HG02588 (cell line): ENCODE measurements around the gene TNFAIP2.

Experiments
- ATAC-seq: cut with Tn5 transposase; IDR thresholded peaks from one replicate; pipeline ENCODE4 v1.9.1; 2021; ENCODE audit warnings: mild to moderate bottlenecking, moderate library complexity; ENCODE audit not compliant: unreplicated experiment

Gene TNFAIP2

DNA sequence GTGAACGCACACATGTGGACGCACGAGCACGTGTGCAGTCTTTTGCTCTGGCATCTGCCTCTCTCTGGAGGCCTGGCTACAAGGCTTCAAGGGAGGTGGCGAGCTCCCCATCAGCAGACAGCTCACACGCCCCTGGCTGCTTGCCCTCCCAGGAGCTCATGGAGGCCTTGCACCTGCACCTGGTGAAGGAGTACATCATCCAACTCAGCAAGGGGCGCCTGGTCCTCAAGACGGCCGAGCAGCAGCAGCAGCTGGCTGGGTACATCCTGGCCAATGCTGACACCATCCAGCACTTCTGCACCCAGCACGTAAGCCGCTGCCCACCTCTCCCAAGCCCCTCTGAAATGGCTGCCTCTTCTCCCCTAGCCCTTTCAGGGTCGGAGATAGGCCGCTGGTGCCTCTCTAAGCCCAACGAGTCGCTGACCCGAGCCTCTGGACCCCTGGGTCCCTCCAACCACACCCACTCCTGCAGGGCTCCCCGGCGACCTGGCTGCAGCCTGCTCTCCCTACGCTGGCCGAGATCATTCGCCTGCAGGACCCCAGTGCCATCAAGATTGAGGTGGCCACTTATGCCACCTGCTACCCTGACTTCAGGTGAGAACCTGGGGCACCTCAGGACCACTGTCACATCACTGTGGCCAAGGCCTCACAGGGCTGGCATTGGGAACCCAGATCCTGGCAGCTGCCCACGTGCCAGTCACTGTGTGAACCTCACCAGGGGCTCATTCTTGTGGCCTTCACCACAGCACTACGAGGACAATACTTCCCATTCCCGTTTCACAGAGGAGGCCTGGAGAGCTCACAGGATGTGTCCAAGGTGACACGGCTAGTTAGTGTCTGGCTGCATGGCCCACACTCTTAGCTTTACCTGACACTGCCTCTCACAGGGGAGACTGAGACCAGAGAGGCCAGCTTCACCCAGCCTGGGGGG is 10.2 kb downstream of the TNFAIP2 start:
- no peak for ATAC-seq

DNA sequence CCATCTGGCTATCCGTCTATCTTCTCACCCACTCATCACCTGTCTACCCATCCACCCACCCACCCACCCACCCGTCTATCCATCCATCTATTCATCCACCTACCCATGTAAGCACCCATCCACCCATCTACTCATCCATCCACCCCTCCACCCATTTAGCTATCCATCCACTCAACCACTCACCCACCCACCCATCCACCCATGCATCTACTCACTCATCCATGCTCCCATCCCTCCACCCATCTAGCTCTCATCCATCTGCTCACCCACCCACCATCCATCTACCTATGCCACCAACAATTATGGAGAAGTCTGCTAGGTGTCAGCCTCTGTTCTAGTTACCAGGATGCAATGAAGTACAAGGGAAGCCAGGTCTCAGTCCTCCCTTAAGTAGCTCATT is 11.1 kb downstream of the TNFAIP2 start:
- no peak for ATAC-seq

DNA sequence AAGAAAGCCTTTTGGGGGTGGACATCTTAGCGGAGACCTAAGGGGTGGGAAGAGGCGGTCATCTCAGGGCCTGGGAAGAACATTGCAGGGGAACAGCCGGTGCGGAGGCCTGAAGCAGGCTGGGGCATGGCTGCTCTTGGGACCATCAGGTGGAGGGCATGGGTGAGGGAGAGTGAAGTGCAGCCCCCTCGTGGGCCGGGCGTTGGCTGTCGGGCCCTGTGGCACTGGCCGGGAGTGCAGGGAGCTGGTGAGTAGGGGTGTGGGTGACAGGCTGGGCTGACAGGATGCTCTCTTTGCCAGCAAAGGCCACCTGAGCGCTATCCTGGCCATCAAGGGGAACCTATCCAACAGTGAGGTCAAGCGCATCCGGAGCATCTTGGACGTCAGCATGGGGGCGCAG is 11.7 kb downstream of the TNFAIP2 start:
- no peak for ATAC-seq

DNA sequence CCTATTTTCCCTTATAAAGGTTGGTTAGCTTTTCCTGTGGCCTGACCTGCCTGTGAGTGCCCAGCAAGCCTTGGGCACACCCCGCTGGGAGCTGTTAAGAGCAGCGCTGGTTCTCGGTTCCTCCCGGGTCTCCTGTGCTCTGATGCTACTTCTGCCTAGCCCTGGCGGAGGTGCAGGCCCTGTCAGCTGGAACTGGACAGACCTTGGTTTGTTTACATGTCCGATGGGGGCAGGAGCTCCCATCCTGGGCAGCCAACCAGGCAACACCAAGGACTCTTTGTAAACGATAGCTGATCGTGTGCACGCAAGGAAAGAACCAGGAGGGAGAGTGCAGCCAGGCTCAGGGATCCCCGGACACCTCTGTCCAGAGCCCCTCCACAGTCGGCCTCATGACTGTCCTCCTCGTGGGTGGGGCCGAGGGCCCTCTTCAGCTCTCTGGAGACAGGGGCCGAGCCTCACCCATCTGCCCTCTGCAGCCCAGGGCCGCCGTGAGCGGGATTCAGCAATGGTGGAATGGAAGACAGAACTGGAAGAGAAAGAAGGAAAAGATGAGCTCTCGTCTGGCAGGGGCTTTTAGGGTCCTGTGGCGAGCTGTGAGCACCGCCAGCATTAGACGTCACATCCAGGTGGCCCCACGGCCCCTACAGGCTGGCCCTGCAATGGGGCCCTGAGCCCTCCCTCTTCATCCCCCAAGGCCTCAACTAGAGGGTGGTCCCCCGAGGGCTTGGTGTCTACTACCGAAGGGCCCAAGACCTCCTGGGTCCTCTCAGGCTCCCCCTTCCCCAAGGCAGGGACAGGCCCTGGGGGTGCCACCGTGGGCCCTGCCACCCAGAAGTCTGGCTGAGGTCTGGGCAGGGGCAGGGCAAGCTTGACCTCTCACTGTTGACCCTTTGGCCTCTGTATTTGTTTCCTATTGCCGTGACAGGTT is 12.3 kb downstream of the TNFAIP2 start:
- no peak for ATAC-seq

DNA sequence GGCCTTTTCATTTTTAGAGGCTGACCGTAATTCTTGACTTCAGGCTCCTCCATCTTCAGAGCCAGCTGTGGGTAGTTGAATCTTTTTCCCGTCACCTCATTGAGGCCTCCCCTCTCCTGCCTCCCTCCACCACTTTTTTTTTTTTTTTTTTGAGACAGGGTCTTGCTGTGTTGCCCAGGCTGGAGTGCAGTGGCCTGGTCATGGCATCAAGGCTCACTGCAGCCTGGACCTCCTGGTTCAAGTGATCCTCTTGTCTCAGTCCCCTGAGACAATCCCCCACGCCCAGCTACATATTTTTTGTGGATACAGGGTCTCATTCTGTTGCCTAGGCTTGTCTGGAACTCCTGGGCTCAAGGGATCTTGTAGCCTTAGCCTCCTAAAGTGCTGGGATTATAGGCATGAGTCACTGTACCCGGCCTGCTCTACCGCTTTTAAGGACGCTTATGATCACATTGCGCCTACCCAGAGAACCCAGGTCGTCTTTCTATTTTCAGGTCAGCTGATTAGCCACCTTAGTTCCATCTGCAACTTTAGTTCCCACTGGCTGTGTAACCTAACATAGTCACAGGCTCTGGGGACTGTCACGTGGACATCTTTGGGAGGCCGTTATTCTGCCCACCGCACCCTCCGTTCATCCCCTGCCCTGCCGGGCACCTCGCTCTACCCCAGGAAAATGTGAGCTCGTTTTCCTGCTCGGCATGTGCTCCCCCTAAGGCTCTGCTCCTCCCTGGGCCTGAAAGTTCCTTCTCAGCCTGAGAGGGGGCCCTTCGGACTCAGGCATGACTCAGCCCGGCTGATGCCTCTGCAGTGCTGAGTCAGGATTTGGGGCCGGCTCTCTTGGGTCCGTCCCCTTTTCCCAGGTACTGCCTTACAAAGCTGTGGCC is 13.4 kb downstream of the TNFAIP2 start:
- no peak for ATAC-seq

DNA sequence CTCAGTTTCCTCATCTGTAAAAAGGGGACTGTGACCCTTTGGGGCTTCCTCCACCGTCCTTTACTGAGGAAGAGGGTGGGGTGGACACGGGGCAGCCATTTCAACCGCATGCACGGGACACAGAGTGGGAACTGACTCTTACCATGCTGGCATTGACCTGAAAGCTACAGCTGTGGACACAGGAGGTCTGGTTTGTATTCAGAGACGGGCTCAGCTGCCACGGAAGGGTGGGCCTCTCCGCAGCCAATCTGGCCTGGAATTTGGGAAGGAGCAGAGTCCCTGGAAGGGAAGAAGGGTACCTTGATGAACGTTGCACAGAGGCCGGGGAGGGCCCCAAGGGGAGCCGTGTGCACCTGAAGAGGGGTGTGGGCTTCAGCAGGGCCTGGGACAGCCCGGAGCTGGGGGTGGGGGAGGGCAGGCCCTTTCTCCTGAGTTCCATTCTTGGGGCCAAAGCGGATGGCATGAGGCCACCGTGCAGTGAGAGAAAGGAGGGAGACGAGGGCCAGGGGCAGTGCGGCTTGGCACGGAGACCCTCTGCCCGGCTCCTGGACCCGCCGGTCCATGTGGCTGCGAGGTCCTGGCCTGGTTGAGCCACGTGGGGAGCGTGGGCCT is 14.5 kb downstream of the TNFAIP2 start:
- no peak for ATAC-seq

DNA sequence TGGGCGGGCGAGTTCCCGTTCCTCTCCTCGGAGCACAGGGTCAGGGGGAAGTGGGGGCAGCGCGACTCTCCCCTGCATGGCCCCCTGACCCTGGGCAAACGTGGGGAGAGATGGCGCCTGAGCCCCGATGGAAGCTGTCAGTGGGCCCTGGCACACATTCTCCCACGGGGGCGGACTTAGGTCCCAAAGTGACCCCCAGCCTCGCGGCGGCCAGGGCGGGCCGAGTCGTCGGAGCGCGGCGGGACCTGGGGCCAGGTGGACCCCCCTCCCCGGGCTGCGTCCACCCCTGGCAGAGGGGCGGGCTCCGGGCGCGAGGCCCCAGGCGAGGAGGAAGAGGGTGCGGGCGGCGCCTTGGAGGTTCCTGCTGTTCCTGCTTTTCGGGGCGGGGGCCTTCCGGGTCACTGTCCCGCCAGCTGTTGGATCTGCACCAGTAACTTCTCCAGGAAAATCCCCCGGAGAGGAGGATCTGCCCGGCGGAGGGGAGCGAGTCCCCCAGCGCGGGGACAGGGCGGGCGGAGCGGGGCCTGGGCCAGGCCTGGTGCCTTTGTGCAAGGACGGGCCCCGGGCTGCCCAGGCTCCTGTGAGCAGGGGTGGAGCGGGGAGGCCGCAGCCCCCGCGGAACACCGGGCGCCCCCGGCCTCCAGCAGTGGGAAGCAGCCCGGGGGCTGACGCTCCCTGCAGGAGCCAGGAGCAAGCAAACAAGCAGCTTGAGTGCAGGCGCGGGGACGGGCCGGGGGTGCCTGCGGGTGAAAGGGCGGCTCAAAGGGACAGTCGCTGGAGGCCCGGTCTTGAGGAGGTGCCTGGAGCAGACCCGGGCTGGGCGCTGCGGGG is 15.3 kb downstream of the TNFAIP2 start:
- ATAC-seq = no peak

DNA sequence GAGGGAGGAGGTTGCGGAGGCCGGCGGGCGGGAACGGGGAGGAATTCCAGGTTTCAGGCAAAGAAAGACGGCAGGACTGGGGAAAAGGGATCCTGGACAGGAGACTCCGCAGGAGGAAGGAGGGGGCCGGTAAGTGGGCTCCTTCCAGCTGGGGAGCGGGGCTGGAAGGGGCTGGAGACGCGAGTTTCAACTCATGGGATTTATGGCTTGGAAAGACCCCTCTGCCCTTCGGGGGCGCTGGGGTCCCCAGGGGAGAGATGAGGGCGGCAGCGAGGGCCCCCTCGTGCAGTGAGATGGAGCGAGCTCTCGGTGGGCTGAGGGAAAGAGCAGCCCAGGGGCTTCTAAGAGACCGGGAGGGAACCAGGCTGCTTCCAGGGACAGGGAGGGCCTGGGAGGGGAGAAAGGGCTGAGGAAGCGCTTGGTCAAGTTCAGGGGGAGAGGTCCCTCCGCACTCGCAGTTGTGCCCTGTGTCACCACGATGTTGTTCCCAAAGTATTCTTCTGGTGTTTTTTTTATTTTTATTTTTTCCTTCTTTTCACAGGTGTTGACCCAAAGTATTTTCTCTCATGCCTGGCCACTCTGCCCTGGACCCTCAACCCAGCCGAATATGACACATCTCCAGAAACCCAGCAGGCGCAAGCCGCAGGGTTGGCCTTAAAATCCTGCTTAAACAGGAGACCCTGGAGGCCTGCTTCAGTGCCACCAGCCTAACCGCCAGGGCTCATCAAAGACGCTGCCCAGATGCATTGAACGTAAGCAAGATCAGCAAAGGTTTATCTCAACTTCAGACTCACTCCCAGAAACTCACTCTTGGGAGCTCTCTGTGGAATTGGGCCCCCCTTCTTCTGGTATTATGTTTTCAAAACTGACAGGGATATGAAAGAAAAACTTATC is 16.1 kb downstream of the TNFAIP2 start:
- no peak for ATAC-seq

DNA sequence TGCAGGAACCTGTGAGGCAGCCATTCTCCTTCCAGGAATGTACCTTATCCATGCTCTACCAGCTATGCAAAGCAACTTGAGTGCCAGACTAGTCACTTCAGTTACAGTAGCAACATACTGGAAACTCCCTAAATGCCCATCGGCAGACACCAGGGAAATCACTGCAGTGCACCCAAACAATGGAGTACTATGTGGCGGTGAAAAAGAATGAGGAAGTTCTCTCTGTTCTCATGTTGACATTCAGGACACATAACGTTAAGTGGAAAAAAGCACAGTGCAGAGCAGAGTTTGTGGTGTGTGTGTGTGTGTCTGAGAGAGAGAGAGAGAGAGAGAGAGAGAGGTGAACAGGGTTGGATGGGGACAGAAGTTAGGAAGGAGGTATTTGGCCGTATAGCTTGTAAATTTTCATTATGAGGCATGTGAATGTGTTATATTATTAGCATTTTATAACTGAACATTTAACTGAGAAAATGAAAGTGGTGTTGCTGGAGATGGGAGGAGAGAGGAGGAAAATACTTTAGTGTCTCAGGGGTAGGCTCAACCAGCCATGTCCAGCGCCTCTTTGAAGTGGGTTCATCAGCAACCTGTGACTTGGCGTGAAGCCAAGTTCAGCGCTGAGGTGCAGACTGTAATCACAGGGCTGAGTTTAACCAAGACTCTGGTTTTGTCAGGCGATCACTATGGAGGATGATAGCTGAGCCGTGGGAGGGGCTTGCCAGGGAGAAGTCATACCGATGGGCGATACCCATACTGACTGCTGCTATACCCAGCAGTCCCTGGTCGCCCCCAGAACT is 17.3 kb downstream of the TNFAIP2 start:
- ATAC-seq = peak; percentile 45

DNA sequence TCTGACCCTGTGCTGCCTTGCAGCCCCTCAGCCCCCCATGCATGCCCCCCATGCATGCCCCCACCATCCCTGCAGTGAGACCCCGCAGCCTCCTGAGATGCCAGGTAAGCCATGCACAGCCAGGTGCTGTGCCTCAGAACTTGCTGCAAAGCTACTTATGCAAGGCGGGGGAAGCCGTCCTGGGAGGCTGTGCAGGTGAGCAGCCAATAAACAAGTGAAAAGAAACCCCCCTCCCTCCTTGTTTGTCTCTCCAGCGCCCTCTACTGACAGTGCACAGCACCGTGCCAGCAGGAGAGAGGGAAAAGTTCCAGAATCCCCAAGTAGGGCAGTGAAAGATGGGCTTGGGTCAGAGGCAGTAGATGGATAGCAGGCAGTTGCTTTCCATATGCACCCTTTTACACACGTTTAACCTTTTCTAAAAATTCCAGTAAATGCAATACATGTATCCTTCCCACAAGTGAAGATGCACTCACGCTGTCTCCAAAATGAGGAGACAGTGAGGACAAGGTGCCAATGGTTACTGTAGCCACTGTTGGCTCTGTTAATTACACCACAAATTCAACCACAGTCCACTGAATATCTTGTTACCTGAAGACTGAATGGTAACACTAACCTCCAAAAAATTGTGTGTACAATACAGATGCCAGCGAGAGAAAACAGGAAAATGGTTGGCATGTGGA is 18.0 kb downstream of the TNFAIP2 start:
- ATAC-seq = no peak

DNA sequence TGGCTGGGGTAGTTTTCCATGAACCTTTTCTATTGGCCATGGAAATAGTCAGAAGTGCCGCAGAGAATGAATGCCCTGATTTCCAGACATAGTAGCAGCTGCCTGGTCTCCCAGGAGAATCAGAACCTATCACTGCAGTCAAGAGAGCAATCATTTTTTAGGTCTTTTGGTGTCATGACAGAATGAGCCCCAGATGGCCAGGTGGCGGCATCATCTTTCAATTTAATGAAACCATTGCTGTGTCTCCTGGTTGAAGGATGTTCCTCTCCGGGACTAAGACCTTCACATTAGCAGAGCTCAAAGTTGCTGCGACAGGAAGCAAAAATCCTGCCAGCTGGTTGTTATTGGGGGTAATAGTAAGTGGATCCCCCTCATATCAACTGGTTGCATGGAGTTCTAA is 18.8 kb downstream of the TNFAIP2 start:
- no peak for ATAC-seq

DNA sequence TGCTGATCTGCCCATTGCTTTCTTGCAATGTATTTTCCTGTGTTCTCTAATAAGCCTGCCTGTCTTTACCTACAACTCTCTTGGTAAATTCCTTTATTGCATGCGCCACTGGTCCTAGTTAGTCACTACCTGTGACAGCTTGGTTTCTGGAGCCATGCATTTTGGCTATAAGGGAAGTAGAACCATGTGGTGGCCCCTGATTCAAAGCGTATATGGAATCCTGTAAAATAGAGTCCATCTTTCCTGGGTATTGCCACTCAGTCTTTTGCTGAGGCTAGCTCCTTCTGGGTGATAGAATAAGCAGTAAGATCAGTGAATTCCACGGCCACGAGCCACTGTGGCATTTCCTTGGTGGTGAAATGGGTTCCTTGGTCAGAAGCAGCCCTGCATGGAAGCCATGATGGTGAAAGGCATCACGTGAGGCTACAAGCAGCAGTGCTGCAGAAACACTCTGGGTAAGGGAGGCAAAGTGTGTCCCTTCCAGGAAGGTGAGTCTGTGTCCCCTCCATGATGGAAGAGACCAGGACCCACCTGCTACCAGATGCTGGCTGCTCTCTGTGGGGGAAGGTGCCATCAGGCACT is 19.6 kb downstream of the TNFAIP2 start:
- ATAC-seq = no peak

DNA sequence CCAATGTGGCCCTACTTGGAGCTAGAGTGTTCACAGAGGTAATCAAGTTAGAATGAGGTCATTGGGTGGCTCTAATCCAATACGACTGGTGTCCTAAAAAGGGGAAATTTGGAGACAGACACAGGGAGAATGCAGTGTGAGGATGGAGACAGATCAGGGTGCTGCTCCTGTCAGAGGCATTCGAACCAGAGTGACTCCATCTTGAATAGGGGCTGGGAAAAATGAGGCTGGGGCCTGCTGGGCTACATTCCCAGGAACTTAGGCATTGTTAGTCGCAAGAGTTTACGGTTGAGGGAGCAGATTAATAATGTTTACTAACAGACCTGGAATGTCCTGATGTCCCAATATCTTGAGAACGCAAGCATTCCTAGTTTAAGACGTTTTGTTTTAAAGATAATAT is 20.2 kb downstream of the TNFAIP2 start:
- ATAC-seq = no peak

DNA sequence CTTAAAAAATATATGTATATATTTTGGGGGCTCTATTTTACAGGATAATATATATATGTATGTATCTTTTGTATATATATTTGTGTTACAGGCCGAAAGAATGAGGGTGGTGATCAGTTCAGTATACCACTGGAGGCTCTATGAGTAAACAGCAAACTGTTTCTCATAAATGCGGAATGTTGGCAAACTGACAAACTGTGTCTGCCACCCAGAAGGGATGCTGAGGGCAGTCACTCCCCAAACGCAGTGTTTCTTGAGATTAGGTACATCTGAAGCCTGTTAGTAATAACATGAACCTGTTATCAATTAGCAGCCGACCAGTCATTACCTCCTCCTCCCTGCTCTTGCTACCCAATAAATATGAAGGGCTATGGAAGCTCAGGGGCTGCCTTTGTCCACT is 20.8 kb downstream of the TNFAIP2 start:
- ATAC-seq = no peak

DNA sequence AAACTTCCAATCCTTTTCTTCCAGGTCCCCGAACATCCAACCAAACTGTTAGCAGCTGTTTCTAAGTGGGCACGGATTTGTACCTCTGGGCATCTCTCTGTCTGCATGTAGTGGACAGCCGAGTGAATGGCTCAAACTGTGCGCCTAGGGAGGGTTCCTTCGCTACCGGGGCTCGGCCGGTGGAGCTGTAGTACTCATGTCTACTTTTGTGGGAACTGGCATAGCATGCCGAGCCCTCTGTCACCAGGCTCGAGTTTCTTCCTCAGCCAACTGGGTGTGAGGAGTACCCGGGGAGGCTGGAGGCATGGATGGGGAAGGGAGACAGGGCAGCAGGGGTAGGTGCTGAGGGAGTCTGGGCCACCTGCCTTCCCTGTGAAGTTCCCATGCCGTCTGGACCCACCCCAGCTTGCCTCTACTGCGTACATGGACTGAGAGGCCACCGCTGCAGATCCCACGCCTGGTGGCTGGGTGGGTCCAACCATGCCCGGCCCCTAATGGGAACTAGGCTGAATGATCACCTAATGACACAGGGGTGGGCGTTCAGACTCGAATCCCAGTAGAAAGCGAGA is 23.0 kb downstream of the TNFAIP2 start:
- ATAC-seq = no peak
